NCI-H446 treated with DMSO at 0.1 percent for 48 hours (cell line): Measurements from ENCODE around the gene NFIL3.
"Not testable (repeated sequence)": the region's sequence is repeated elsewhere in the genome, so short reads cannot be mapped to it uniquely, and the experiment has no call there.

ENCODE experiments used
- DNase-seq: peaks from one replicate; lab custom pipeline; 2025; lab: John Stamatoyannopoulos, UW

NFIL3 gene

GRCh38 chr9:91395106-91395552, 28.5 kb downstream of the NFIL3 start:
- no peak for DNase-seq

- DNase-seq, result no peak
Observed at GRCh38 chr9:91393826-91394225, 29.8 kb downstream of the NFIL3 start.

- no peak for DNase-seq
Observed at GRCh38 chr9:91392435-91392834, 31.2 kb downstream of the NFIL3 start.

- DNase-seq, result no peak
Observed at GRCh38 chr9:91391818-91392217, 31.8 kb downstream of the NFIL3 start.

GRCh38 chr9:91391412-91391811, 32.2 kb downstream of the NFIL3 start:
- DNase-seq, result no peak

GRCh38 chr9:91389686-91390085, 33.9 kb downstream of the NFIL3 start:
- not testable (repeated sequence) for DNase-seq

GRCh38 chr9:91386765-91387164, 36.9 kb downstream of the NFIL3 start:
- DNase-seq, result no peak

- no peak for DNase-seq
Observed at GRCh38 chr9:91384954-91385353, 38.7 kb downstream of the NFIL3 start.

- no peak for DNase-seq
Observed at GRCh38 chr9:91383577-91383976, 40.1 kb downstream of the NFIL3 start.

- DNase-seq, result no peak
Observed at GRCh38 chr9:91382298-91382697, 41.3 kb downstream of the NFIL3 start.

- DNase-seq, result no peak
Observed at GRCh38 chr9:91379426-91379825, 44.2 kb downstream of the NFIL3 start.

- no peak for DNase-seq
Observed at GRCh38 chr9:91378695-91379127, 44.9 kb downstream of the NFIL3 start.

GRCh38 chr9:91378054-91378453, 45.6 kb downstream of the NFIL3 start:
- not testable (repeated sequence) for DNase-seq

GRCh38 chr9:91376239-91376638, 47.4 kb downstream of the NFIL3 start:
- no peak for DNase-seq

- DNase-seq, result no peak
Observed at GRCh38 chr9:91374939-91375338, 48.7 kb downstream of the NFIL3 start.

- no peak for DNase-seq
Observed at GRCh38 chr9:91371894-91372293, 51.7 kb downstream of the NFIL3 start.

GRCh38 chr9:91370006-91370405, 53.6 kb downstream of the NFIL3 start:
- not testable (repeated sequence) for DNase-seq

- no peak for DNase-seq
Observed at GRCh38 chr9:91364702-91365101, 58.9 kb downstream of the NFIL3 start.

GRCh38 chr9:91364005-91364404, 59.6 kb downstream of the NFIL3 start:
- DNase-seq, result no peak

- no peak for DNase-seq
Observed at GRCh38 chr9:91362051-91362611, 61.5 kb downstream of the NFIL3 start.

GRCh38 chr9:91361291-91362050, 62.2 kb downstream of the NFIL3 start, which contains the start of gene AUH:
TSS of gene AUH (minus strand) at chr9:91361918. CDS start at chr9:91361889, 29 bp downstream.
- peak; percentile 14 for DNase-seq

- no peak for DNase-seq
Observed at GRCh38 chr9:91360551-91361290, 62.9 kb downstream of the NFIL3 start.
